Liver (tissue), 9 donors: ENCODE measurements around the gene ATOH7. TPM values are rescaled to one million over a fixed set of nuclear protein-coding genes. Genes with fewer than 3 reads are reported as not detected.

Source experiments
- DNase-seq: peaks from one replicate; pipeline ENCODE4 v3.0.0-alpha.2; 2017; ENCODE audit warnings: low spot score
- H3K27ac ChIP-seq, 2 donors: one replicate each; pipeline ENCODE4 v1.7.0; 2013; ENCODE audit warnings: inconsistent platforms in 2 of 2, low read length in 2 of 2, control low read depth in 1 of 2, low read depth in 1 of 2, mild to moderate bottlenecking in 1 of 2
- H3K27me3 ChIP-seq, 4 donors: one replicate each; pipeline versions ENCODE4 v1.6.1 to v1.7.0; 2013; ENCODE audit warnings: low read length in 3 of 4, inconsistent platforms in 1 of 4, mild to moderate bottlenecking in 1 of 4, moderate library complexity in 1 of 4; ENCODE audit not compliant: control insufficient read depth in 4 of 4, insufficient read depth in 4 of 4
- H3K36me3 ChIP-seq, 4 donors: one replicate each; pipeline versions ENCODE4 v1.6.1 to v1.7.0; 2013; ENCODE audit warnings: low read length in 3 of 4, mild to moderate bottlenecking in 3 of 4, low read depth in 1 of 4, moderate library complexity in 1 of 4; ENCODE audit not compliant: control insufficient read depth in 4 of 4, insufficient read depth in 3 of 4
- H3K4me1 ChIP-seq, 4 donors: one replicate each; pipeline versions ENCODE4 v1.6.1 to v1.7.0; 2013; ENCODE audit warnings: low read length in 3 of 4, mild to moderate bottlenecking in 3 of 4, moderate library complexity in 1 of 4; ENCODE audit not compliant: control insufficient read depth in 4 of 4, insufficient read depth in 4 of 4
- H3K4me3 ChIP-seq, 3 donors: one replicate each; pipeline versions ENCODE4 v1.6.1 to v1.7.0; 2013; ENCODE audit warnings: low read length in 3 of 3, control low read depth in 1 of 3, low read depth in 1 of 3, mild to moderate bottlenecking in 1 of 3
- H3K9ac ChIP-seq, 2 donors: one replicate each; pipeline ENCODE4 v1.7.0; 2013; ENCODE audit warnings: low read length in 2 of 2, mild to moderate bottlenecking in 2 of 2, moderate library complexity in 2 of 2, control low read depth in 1 of 2, low read depth in 1 of 2
- H3K9me3 ChIP-seq, 4 donors: one replicate each; pipeline versions ENCODE4 v1.6.1 to v1.7.0; 2013; ENCODE audit warnings: low read length in 3 of 4; ENCODE audit not compliant: control insufficient read depth in 4 of 4
- CTCF ChIP-seq: fragments of 150-350 bp; IDR thresholded peaks from 2 replicates; pipeline ENCODE4 v1.5.1; 2017; ENCODE audit warnings: improper control_type of control experiment, low read depth, low read length; ENCODE audit not compliant: missing input control
- EGR1 ChIP-seq, 2 donors: IDR thresholded peaks; 2 replicates each; pipeline ENCODE4 v1.6.1; 2016 to 2018; ENCODE audit warnings: antibody characterized with exemption in 2 of 2, low read depth in 2 of 2
- FOXA1 ChIP-seq: IDR thresholded peaks from 2 replicates; pipeline ENCODE4 v1.6.1; 2016; ENCODE audit warnings: antibody characterized with exemption
- FOXA2 ChIP-seq: IDR thresholded peaks from 2 replicates; pipeline ENCODE4 v1.6.1; 2016; ENCODE audit warnings: antibody characterized with exemption
- GABPA ChIP-seq, 2 donors: IDR thresholded peaks in 1 of 2; conservative IDR thresholded peaks in 1 of 2; 2 replicates each; pipeline ENCODE4 v1.6.1; 2016; ENCODE audit warnings: antibody characterized with exemption in 2 of 2, mild to moderate bottlenecking in 1 of 2, moderate library complexity in 1 of 2
- JUND ChIP-seq, 2 donors: IDR thresholded peaks; 2 replicates each; pipeline ENCODE4 v1.6.1; 2016; ENCODE audit warnings: antibody characterized with exemption in 2 of 2
- NR2F2 ChIP-seq: IDR thresholded peaks from 2 replicates; pipeline ENCODE4 v1.6.1; 2016; ENCODE audit warnings: antibody characterized with exemption
- RAD21 ChIP-seq, 2 donors: IDR thresholded peaks; 2 replicates each; pipeline ENCODE4 v1.6.1; 2016; ENCODE audit warnings: antibody characterized with exemption in 2 of 2, mild to moderate bottlenecking in 2 of 2
- REST ChIP-seq: IDR thresholded peaks from 2 replicates; pipeline ENCODE4 v1.6.1; 2016; ENCODE audit warnings: antibody characterized with exemption, mild to moderate bottlenecking
- SP1 ChIP-seq: IDR thresholded peaks from 2 replicates; pipeline ENCODE4 v1.6.1; 2018; ENCODE audit warnings: antibody characterized with exemption, mild to moderate bottlenecking
- TAF1 ChIP-seq: conservative IDR thresholded peaks from 2 replicates; pipeline ENCODE4 v1.6.1; 2016; ENCODE audit warnings: antibody characterized with exemption, mild to moderate bottlenecking
- YY1 ChIP-seq: IDR thresholded peaks from 2 replicates; pipeline ENCODE4 v1.6.1; 2016; ENCODE audit warnings: antibody characterized with exemption, mild to moderate bottlenecking
- WGBS: extraction: QIAGEN DNeasy Blood & Tissue Kit; methylation state at CpG from one replicate; pipeline ENCODE4 v1.1.7; 2013; 5-methylcytosine and 5-hydroxymethylcytosine counted together
- polyA plus RNA-seq, 2 donors: library from polyadenylated mRNA; stranded (reverse) in 1 of 2; unstranded in 1 of 2; fragments of 200-250 nt in 1 of 2; fragments of >200 nt in 1 of 2; fragmentation: Nextera tagmentation in 1 of 2; extraction: Ambion mirVana in 1 of 2; gene quantifications; one replicate each; pipeline versions ENCODE4 v1.2.1 to v1.2.3, GENCODE V29; 2013 to 2015
- total RNA-seq, 2 donors: library from RNA; depleted of rRNA; stranded (reverse); fragments of >200 nt; gene quantifications; one replicate each; pipeline ENCODE4 v1.2.3, GENCODE V29; 2014
- TF ChIP-seq, protein P1 (sequence below): IDR thresholded peaks from 2 replicates; pipeline ENCODE4 v1.6.1; 2016; ENCODE audit warnings: antibody characterized with exemption
- donor health status: healthy.
- donor health status: healthy.
- donor health status: healthy.
- donor health status: healthy.
- donor health status: healthy.

Gene ATOH7
- total and polyA plus RNA-seq, 4 donors: 0.14 to 0.33 TPM; not detected in 2

GRCh38 chr10:68185085-68185484 is 46.8 kb downstream of the ATOH7 start:
- no peak for DNase-seq
- WGBS: 56% methylated on average over 2 of the region's 2 CpGs
- Histone ChIP-seq H3K27me3 (no peaks in the 10 kb centered on the region), H3K9me3 (no peaks in the 10 kb centered on the region), H3K27ac (no peak overlapping the region), H3K4me3 (no peak overlapping the region), H3K9ac (no peak overlapping the region), H3K4me1 (no peaks in the 10 kb centered on the region), H3K36me3 (no peaks in the 10 kb centered on the region)
- TF ChIP-seq FOXA2 (no peak), RAD21 (IDR thresholded peaks at IDR 0.05) (no peak), TAF1 (no peak), GABPA (IDR thresholded peaks at IDR 0.05 in 1 of 2, conservative IDR thresholded peaks at IDR 0.05 in 1 of 2) (no peak), CTCF (no peak), NR2F2 (no peak), SP1 (no peak)
- TF ChIP-seq, protein P1, sequence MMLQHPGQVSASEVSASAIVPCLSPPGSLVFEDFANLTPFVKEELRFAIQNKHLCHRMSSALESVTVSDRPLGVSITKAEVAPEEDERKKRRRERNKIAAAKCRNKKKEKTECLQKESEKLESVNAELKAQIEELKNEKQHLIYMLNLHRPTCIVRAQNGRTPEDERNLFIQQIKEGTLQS: no peak

GRCh38 chr10:68184546-68184945 is 47.4 kb downstream of the ATOH7 start:
- Histone ChIP-seq H3K27ac (no peak overlapping the region), H3K36me3 (no peaks in the 10 kb centered on the region), H3K9me3 (no peaks in the 10 kb centered on the region), H3K9ac (no peak overlapping the region), H3K4me1 (no peaks in the 10 kb centered on the region), H3K4me3 (no peak overlapping the region), H3K27me3 (no peaks in the 10 kb centered on the region)
- DNase-seq: no peak
- WGBS: 65% methylated on average over 7 of the region's 7 CpGs
- no peak for TF ChIP-seq TAF1
- TF ChIP-seq YY1: no peak
- TF ChIP-seq JUND (IDR thresholded peaks at IDR 0.05): no peak
- TF ChIP-seq NR2F2: no peak
- TF ChIP-seq FOXA1: no peak
- TF ChIP-seq FOXA2: no peak
- no peak for TF ChIP-seq EGR1 (IDR thresholded peaks at IDR 0.05; ENCODE audit: low read depth in 2 of 2)
- TF ChIP-seq REST: no peak
- TF ChIP-seq SP1: no peak

Other genes starting within 250 kb of the ATOH7 start
- gene HERC4, start 156.8 kb downstream of the ATOH7 start, total RNA-seq: 10 to 100 TPM; 20.5 to 53.2 TPM
- gene HERC4, start 156.8 kb downstream of the ATOH7 start, polyA plus RNA-seq: 10 to 100 TPM in 1 of 2 donors, 1 to 10 TPM in 1; 7.3 to 11.4 TPM
- under 1 TPM in 1 of 2 donors, not detected in 1; 0.08 TPM for gene MYPN, start 122.6 kb downstream of the ATOH7 start, total RNA-seq
- under 1 TPM; 0.01 to 0.03 TPM for gene MYPN, start 122.6 kb downstream of the ATOH7 start, polyA plus RNA-seq
- gene HNRNPH3, start 100.0 kb upstream of the ATOH7 start, total RNA-seq: 10 to 100 TPM; 24.5 to 32.7 TPM
- gene HNRNPH3, start 100.0 kb upstream of the ATOH7 start, polyA plus RNA-seq: 10 to 100 TPM; 18.2 to 38.4 TPM
- 100 to 1,000 TPM; 106 to 175 TPM for gene PBLD, start 100.8 kb upstream of the ATOH7 start, total RNA-seq
- gene PBLD, start 100.8 kb upstream of the ATOH7 start, polyA plus RNA-seq: 100 to 1,000 TPM in 1 of 2 donors, 10 to 100 TPM in 1; 63.3 to 101 TPM
- 10 to 100 TPM in 1 of 2 donors, 1 to 10 TPM in 1; 8.8 to 11.2 TPM for gene RUFY2, start 175.2 kb upstream of the ATOH7 start, total RNA-seq
- 1 to 10 TPM; 1.6 to 6.6 TPM for gene RUFY2, start 175.2 kb upstream of the ATOH7 start, polyA plus RNA-seq
- 10 to 100 TPM in 1 of 2 donors, 1 to 10 TPM in 1; 6.9 to 17.5 TPM for gene DNA2, start 239.9 kb upstream of the ATOH7 start, total RNA-seq
- gene DNA2, start 239.9 kb upstream of the ATOH7 start, polyA plus RNA-seq: 1 to 10 TPM in 1 of 2 donors, under 1 TPM in 1; 0.50 to 1.6 TPM